T47D (cell line): ENCODE measurements around the gene RAB14.

ENCODE experiments used
- DNase-seq, 2 experiments: peaks; one replicate each; pipeline versions ENCODE4 v3.0.0 to v3.0.0-alpha.2; 2011 to 2012; ENCODE audit warnings: low read depth in 1 of 2, low spot score in 1 of 2
- JUND ChIP-seq: IDR thresholded peaks from 2 replicates; pipeline ENCODE4 v1.6.1; 2012; ENCODE audit warnings: low read depth
- in situ Hi-C: cut with HindIII; loops from 2 replicates; pipeline ENCODE4 v1.10.0; 2016; ENCODE audit warnings: low sequenced_read_pairs, low pct_unique_long_range_greater_than_20kb

RAB14 gene

DNA sequence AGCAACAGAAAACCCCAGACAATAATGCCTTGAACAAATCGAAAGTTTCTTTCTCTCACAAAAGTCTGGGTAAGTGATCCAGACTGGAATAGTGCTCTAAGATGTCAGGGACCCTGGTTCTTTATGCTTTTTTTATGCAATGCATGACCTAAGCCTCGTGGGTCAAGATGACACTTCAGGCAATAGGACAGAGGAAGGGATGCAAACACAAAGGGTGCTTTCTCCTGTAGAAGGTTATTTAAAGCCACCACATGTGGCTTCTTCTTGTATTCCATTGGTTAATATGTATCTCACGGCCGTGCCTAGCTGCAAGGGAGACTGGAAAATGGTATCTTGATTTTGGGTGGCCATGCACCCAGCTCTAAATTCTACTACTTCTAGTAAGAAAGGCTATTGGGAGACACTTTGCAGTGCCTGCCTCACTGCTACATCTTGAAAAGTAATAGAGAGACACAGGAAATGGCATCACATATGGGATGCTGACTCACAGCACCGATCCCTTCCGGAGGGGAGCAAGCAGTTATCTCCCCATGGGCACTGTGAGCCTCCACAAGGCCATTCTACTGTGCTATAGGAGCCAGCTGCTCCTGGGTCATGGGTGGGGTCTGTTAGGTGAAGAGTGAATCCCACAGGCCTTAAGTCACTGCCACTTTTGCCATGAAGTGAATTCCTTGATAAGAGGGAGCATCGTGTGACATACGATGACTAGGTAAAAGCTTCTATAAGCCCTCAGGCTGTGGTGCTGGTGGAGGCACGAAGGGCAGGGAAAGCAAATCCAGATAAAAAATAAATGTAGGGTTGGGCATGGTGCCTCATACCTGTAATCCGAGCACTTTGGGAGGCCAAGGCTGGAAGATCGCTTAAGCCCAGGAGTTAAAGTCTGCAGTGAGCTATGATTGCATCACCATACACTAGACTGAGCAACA lies 32.5 kb upstream of the RAB14 start:
- in situ Hi-C loops: no loop called here
- no peak for TF ChIP-seq JUND
- no peak for DNase-seq

- TF ChIP-seq JUND: no peak
- in situ Hi-C loops: no loop called here
- no peak for DNase-seq
These were observed 30.6 kb upstream of the RAB14 start for GRCh38 chr9:121232251-121232650.

GRCh38 chr9:121230256-121230655 lies 28.6 kb upstream of the RAB14 start:
- in situ Hi-C loops: no loop called here
- TF ChIP-seq JUND: no peak
- no peak for DNase-seq

DNA sequence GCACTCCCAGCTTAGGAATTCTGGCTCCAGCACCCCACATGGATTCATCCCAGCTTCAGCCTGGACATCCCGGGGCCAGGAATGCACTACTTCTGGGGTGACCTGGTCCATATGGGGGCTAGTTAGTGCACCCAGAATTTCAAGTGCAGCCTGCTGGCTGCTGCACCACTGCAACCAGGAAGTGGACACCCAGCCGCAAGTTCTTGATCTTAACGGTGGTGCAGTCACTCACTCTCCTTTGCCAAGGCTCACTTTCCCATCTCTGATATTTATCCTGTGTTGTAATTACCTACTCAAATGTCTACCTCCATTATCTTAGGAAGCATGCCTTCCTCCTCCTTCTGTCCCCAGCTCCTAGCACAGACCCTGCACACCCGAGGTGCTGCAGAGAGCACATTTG lies 26.2 kb upstream of the RAB14 start:
- no peak for TF ChIP-seq JUND
- peak in 1 of 2 experiments; percentile 15 for DNase-seq
- in situ Hi-C loops: no loop called here

DNA sequence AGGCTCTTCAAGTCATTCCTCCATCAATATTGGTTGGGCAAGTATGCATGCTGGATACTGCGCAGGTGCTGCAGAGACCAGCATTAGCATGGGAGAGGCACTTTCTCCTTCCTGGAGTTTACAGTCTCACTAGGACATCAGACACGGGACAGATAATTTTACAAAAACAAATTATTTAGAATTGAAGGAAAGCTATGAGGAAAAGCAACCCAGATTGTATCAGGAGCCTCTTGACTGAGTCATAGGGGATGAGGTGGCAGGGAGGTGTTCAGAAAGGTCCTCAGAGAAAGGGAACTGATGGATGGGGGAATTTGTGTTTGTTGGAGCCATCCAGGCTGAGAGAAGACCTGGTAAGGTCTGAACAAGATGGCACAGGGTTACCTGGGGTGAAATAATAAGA lies 24.5 kb upstream of the RAB14 start:
- no peak for TF ChIP-seq JUND
- no peak for DNase-seq
- in situ Hi-C loops: no loop called here

DNA sequence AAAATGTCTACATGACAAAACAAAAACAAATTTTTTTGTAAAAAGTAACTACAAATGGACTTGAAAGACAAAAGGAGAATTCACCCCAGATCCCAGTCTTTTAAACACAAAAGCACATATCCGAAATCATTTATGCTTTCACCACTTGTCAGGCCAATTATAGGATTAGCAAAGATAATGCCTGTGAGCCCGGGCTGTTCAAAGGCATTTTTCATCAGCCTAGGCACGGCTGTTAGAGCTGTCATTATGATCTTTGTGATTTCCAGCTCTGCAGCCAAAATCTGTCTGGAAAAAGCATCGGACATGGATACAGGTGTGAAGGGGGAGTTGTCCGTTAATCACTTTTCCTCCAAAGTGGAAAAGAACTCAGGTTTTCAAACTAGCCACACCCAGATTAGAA lies 23.6 kb upstream of the RAB14 start:
- in situ Hi-C loops: no loop called here
- no peak for DNase-seq
- no peak for TF ChIP-seq JUND

- no peak for TF ChIP-seq JUND
- DNase-seq: peak; percentile 23 to 77
- in situ Hi-C loops: no loop called here
These were observed 21.0 kb upstream of the RAB14 start for GRCh38 chr9:121222524-121223171.

GRCh38 chr9:121221664-121222055 lies 20.0 kb upstream of the RAB14 start:
- no peak for TF ChIP-seq JUND
- in situ Hi-C loops: no loop called here
- no peak for DNase-seq

DNA sequence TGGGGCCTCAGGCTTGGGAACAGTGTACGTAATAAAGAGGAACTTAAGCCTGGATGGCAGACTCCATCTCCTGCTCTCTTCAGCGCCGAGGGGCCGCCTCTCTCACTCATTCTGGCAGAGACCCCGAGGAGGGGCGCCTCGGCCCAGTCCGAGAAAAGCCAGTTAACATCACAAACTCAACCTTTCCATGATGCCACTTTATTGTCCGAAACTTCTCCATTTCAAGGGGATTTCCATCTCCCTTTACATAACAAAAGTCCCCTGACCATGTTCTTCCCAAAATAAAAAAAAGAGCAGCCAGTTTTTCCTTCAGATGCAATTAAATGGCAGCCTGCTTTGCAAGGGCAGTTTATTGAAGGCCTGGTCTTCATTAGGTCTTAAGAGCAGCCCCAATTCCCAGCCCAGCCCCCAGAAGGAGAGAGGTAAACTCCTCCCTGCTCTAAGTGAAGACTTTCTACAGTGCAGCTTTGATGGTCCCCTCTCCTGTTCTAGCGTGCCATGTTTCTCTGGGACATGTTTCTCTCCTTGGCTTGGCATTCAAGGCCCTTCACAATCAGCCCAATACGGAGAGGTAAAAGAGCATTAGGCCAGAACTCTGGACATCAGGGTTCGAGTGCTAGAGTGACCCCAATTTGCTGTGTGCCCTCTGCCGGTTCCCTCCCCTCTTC lies 19.5 kb upstream of the RAB14 start:
- in situ Hi-C loops: no loop called here
- no peak for TF ChIP-seq JUND
- DNase-seq: no peak

DNA sequence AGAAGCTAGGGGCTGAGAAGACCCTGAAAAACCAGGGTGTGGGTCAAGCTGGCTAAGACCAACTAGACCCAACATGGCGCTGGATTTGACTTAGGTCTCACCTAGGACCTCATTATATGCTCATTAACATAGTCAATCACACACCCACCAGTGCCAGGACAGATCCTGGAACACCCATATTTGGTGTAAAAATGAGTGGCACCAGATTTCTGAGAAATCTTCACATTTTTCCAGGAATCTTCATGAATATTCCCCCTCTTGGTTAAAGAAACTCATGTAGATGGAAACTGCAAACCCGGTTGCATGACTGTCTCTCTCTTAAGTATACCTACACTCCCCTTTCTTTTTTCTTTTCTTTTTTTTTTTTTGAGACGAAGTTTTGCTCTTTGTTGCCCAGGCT lies 17.9 kb upstream of the RAB14 start:
- TF ChIP-seq JUND: no peak
- in situ Hi-C loops: no loop called here
- DNase-seq: no peak

DNA sequence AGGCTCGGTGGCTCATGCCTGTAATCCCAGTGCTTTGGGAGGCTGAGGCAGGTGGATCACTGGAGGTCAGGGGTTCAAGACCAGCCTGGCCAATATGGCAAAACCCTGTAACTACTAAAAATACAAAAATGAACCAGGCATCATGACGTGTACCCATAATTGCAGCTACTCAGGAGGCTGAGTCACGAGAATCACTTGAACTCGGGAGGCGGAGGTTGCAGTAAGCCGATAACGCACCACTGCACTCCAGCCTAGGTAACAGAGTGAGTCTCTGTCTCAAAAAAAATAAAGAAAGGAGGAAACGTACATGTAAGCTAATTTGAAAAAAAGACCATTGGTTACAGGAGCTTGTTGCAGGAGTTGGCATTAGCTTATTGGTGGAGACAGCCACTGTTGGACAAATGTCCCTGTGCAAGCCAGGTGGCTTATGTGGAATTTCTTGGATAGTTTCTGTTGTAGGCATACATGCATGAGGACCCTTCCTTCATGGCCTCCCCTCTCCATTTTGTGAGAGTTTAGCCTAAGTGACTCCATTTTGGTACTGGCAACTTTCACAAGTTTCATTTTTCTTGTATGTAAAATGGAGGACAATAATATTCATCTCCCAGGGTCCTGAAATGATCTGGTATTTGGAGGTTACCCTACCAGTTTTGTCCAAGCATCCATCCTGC lies 16.8 kb upstream of the RAB14 start:
- no peak for DNase-seq
- TF ChIP-seq JUND: no peak
- in situ Hi-C loops: no loop called here

GRCh38 chr9:121217609-121218292 lies 16.1 kb upstream of the RAB14 start:
- no peak for DNase-seq
- in situ Hi-C loops: no loop called here
- no peak for TF ChIP-seq JUND
